GM13977 (cell line): ENCODE data around the gene MRE11.

Experiments
- DNase-seq: peaks from one replicate; pipeline ENCODE4 v3.0.0; 2012; ENCODE audit warnings: low spot score
- in situ Hi-C: fragments of 300-500 bp; cut with MboI; formaldehyde crosslinking; loops from one replicate; pipeline ENCODE4 v1.12.0; 2022; ENCODE audit warnings: low sequenced_read_pairs, low pct_unique_long_range_greater_than_20kb, mixed read lengths, inconsistent platforms; ENCODE audit not compliant: unreplicated experiment
- TF ChIP-seq, protein P1 (sequence below): IDR thresholded peaks from 2 replicates; pipeline ENCODE4 v1.5.1; 2012; ENCODE audit warnings: mild to moderate bottlenecking, control low read depth; ENCODE audit not compliant: insufficient read depth; ENCODE audit errors: extremely low read depth, missing control alignments

Gene MRE11

GRCh38 chr11:94481342-94481741 lies 12.3 kb downstream of the MRE11 start:
- no peak for DNase-seq
- TF ChIP-seq, protein P1, sequence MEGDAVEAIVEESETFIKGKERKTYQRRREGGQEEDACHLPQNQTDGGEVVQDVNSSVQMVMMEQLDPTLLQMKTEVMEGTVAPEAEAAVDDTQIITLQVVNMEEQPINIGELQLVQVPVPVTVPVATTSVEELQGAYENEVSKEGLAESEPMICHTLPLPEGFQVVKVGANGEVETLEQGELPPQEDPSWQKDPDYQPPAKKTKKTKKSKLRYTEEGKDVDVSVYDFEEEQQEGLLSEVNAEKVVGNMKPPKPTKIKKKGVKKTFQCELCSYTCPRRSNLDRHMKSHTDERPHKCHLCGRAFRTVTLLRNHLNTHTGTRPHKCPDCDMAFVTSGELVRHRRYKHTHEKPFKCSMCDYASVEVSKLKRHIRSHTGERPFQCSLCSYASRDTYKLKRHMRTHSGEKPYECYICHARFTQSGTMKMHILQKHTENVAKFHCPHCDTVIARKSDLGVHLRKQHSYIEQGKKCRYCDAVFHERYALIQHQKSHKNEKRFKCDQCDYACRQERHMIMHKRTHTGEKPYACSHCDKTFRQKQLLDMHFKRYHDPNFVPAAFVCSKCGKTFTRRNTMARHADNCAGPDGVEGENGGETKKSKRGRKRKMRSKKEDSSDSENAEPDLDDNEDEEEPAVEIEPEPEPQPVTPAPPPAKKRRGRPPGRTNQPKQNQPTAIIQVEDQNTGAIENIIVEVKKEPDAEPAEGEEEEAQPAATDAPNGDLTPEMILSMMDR = no peak
- in situ Hi-C loops = no loop called here

- in situ Hi-C loops = no loop called here
- TF ChIP-seq, protein P1 = no peak
Measured at GRCh38 chr11:94477624-94478023, 16.0 kb downstream of the MRE11 start.

GRCh38 chr11:94472916-94473799 lies 20.5 kb downstream of the MRE11 start:
- in situ Hi-C loops = no loop called here
- TF ChIP-seq, protein P1 = no peak

More at GRCh38 chr11:94477624-94478023, 16.0 kb downstream of the MRE11 start:
- DNase-seq = no peak

GRCh38 chr11:94469416-94469815 lies 24.2 kb downstream of the MRE11 start:
- DNase-seq = peak; percentile 24
- in situ Hi-C loops = no loop called here
- TF ChIP-seq, protein P1 = no peak

More at GRCh38 chr11:94472916-94473799, 20.5 kb downstream of the MRE11 start:
- peak; percentile 31 for DNase-seq

- in situ Hi-C loops = no loop called here
- TF ChIP-seq, protein P1 = no peak
Measured at GRCh38 chr11:94459576-94459975, 34.1 kb downstream of the MRE11 start.

DNA sequence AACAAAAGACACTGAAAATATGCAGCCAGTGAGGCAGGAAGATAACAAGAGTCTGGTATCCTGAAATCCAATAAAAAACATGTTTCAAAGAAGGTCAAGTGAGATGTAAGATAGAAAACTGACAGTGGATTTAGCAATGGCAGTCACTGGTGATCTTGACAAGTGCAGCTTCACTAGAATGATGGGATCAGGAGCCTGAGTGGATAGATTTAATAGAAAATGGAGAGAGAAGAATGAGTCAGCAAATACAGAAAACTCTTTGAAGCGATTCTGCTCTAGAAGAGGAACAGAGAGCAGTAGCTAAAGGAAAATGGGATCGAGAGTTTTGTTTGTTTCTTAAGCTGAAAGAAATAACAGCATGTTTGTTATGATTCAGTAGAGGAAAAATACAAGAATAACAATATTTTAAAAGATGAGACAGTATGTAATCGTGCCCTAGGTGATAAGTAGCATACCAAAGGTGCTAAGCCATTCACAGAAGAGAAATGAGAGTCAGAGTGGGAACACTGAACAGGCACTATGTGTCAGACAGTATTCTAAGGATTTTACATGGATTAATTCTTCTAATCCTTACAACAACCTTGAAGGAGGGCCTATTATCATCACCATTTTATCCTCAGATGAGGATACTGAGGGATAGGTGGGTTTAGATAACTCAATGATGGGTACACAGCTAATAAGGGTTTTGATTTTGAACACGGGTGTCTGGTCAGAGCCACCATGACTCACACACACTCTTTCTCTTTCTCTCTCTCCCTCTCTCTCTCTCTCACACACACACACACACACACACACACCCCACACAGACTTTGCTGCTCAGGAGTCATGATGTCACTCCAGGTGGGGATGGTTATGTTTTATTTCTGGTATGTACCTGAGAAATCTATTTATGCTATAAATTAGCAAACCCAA lies 36.3 kb downstream of the MRE11 start:
- in situ Hi-C loops = no loop called here
- TF ChIP-seq, protein P1 = no peak
- DNase-seq = no peak

More at GRCh38 chr11:94459576-94459975, 34.1 kb downstream of the MRE11 start:
- DNase-seq = no peak
